Right cardiac atrium (tissue), 5 donors: ENCODE results near the gene SIX3. TPM values are rescaled to one million over a fixed set of nuclear protein-coding genes. Genes with fewer than 3 reads are reported as not detected.

Source experiments
- ATAC-seq, 2 donors: fragments of 200-7000 bp; cut with Tn5 transposase; one replicate each; pipeline versions ENCODE4 v1.8.0 to v1.9.1; 2020; ENCODE audit warnings: moderate library complexity in 2 of 2, mild to moderate bottlenecking in 1 of 2
- DNase-seq, 3 donors: peaks; one replicate each; pipeline ENCODE4 v3.0.0-alpha.2; 2020
- H3K27ac ChIP-seq: one replicate; pipeline ENCODE4 v1.5.1; 2013; ENCODE audit warnings: mild to moderate bottlenecking, low read length, control low read depth, moderate library complexity
- H3K27me3 ChIP-seq: one replicate; pipeline ENCODE4 v1.6.1; 2013; ENCODE audit not compliant: control insufficient read depth, insufficient read depth
- H3K4me1 ChIP-seq: one replicate; pipeline ENCODE4 v1.6.1; 2013; ENCODE audit warnings: low read length; ENCODE audit not compliant: control insufficient read depth, insufficient read depth
- H3K4me3 ChIP-seq: one replicate; pipeline ENCODE4 v1.5.1; 2013; ENCODE audit warnings: low read length, control low read depth
- H3K9me3 ChIP-seq: one replicate; pipeline ENCODE4 v1.6.1; 2013; ENCODE audit warnings: low read length; ENCODE audit not compliant: control insufficient read depth
- WGBS: extraction: QIAGEN DNeasy Blood & Tissue Kit; methylation state at CpG from one replicate; pipeline ENCODE4 v1.1.7; 2013; 5-methylcytosine and 5-hydroxymethylcytosine counted together
- intact Hi-C, 4 donors: fragments of 100-400 bp; cut with DNase I; formaldehyde crosslinking; loops; one replicate each; pipeline versions ENCODE4 v1.11.0 to v1.14.0; 2022 to 2023
- polyA plus RNA-seq: library from polyadenylated mRNA; stranded (reverse); fragments of 200-250 nt; gene quantifications from one replicate; pipeline ENCODE4 v1.2.3, GENCODE V29; 2013
- total RNA-seq, 4 donors: library from RNA; stranded (reverse); fragmentation: NEBNext Ultra II Directional; extraction: Animal tissue kit (Norgen Biotek cat#: 25700); gene quantifications; one replicate each; pipeline ENCODE4 v1.2.1, GENCODE V29; 2021
- donor health status: healthy with polysubstance abuse.
- donor health status: DM: no; HTN: yes; CAD: no.
- donor health status: DM: no; HTN: no; CAD: no.
- donor health status: DM: no; HTN: yes; CAD: no; lungs with severe emphysema.
- donor health status: DM: yes; HTN: yes; CAD: no.

Gene SIX3
- total and polyA plus RNA-seq, 5 donors = not detected

- Histone ChIP-seq H3K27me3 (no peaks in the 10 kb centered on the region), H3K4me3 (peak overlapping the region; percentile 33), H3K4me1 (no peaks in the 10 kb centered on the region), H3K27ac (no peak overlapping the region), H3K9me3 (no peaks in the 10 kb centered on the region)
- WGBS = 3% methylated on average over 62 of the region's 62 CpGs
- DNase-seq (no peak), ATAC-seq (no peak)
- intact Hi-C loops = no loop called here
Observed at GRCh38 chr2:44938287-44939105, 3.0 kb upstream of the SIX3 start.

DNA sequence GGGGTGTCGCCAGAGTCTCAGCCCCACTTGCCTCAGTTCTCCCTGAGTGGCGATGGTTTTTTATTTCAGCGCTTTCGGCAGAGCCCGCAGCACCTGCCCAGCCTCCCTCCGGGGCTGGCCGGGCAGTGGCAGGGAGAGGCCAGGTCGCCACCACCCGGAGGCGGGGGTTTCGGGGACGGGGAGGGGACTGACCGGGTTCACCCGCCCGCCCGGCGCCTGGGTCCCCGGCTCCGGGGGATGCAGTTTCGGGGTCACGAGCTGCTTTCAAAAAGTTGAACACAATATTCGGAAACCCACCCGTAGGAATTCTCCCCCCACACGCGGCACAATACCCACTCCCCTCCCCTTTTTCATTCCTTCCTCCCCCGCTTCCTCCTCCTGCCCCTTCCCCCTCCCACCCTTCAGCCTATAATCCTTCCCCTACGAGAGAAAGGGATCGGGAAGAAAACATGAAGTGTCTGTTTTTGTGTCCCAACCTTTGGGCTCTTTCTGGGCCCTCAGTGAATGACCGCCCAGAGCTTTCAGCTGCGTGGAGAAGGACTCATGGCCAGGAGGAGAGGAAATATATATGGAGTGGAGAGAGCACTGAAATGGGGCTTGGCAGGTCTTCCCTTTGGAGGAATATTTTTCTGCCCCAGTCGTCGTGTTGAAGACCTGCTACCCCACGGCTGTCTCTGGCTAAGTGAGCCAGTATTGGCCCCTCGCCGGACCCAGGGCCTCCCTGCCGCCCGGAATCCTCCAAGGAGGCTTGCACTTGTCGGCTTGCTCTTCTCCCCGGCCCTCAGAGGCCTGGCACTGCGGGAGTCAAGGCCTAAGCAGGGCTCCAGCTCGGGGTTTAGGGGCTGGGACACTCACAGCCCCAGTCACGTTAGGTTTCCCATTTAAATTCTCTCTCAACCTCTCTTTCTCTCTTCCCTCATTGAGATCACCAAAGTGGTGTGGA is 2.1 kb upstream of the SIX3 start:
- peak overlapping the region; percentile 33 for H3K4me3 ChIP-seq
- no peaks in the 10 kb centered on the region for H3K9me3 ChIP-seq
- no peaks in the 10 kb centered on the region for H3K4me1 ChIP-seq
- no peak for ATAC-seq
- intact Hi-C loops = no loop called here
- H3K27ac ChIP-seq = no peak overlapping the region
- peak in 1 of 3 donors; percentile 31 for DNase-seq
- WGBS = 12% methylated on average over 42 of the region's 42 CpGs
- H3K27me3 ChIP-seq = no peaks in the 10 kb centered on the region

- H3K27me3 ChIP-seq = no peaks in the 10 kb centered on the region
- ATAC-seq (no peak), DNase-seq (no peak)
- H3K27ac ChIP-seq = no peak overlapping the region
- WGBS = 52% methylated on average over 14 of the region's 14 CpGs
- no peaks in the 10 kb centered on the region for H3K4me1 ChIP-seq
- H3K4me3 ChIP-seq = no peak overlapping the region
- intact Hi-C loops = no loop called here
- H3K9me3 ChIP-seq = no peaks in the 10 kb centered on the region
Observed at GRCh38 chr2:44940049-44940494, 1.4 kb upstream of the SIX3 start.

DNA sequence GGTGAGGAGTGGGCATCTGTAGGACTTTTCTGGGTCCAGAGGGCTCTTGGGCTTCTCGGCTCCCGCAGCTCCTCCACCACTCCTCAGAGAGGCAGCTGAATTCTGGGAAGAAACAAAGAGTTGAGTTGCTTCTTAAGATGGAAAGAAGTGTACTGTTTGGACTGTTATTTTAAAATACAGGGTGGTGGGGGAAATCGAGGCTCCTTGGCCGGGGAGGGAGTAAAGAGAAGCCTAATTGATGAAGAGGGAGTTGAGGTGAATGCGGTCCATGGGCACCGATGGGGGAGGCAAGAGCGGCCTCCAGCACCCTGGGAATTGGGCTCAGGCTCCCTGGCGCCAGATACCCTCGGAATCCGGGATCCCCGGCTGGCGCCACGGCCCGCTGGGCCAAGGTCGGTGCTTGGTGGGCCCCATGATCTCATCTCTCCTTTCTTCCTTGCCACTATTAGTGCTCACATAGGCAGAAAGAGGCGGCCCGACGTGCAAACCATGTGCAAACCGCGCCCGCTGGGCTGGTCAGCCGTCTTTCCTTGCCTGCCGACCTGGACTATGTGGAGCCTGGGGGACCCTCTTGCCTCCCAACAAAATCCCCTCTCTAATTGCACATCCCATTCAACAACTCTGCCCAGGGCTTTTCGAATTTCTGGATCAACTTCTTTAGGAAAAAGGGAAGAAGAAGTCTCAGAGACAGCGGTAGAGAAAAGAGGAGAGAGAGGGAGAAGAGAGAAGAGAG is 604 bp upstream of the SIX3 start:
- H3K27me3 ChIP-seq = no peaks in the 10 kb centered on the region

DNA sequence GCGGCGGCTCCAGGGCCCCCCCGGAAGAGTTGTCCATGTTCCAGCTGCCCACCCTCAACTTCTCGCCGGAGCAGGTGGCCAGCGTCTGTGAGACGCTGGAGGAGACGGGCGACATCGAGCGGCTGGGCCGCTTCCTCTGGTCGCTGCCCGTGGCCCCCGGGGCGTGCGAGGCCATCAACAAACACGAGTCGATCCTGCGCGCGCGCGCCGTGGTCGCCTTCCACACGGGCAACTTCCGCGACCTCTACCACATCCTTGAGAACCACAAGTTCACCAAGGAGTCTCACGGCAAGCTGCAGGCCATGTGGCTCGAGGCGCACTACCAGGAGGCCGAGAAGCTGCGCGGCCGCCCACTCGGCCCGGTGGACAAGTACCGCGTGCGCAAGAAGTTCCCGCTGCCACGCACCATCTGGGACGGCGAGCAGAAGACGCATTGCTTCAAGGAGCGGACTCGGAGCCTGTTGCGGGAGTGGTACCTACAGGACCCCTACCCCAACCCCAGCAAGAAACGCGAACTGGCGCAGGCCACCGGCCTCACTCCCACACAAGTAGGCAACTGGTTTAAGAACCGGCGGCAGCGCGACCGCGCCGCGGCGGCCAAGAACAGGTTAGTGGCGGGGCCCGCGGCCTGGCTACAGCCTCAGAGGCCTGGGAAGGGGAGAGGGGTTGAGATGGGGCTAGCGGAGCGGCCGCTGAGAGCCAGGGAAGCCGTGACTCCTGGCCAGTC is 965 bp downstream of the SIX3 start:
- H3K9me3 ChIP-seq = no peaks in the 10 kb centered on the region
- H3K27ac ChIP-seq = no peak overlapping the region
- intact Hi-C loops = no loop called here
- H3K27me3 ChIP-seq = no peaks in the 10 kb centered on the region
- 3% methylated on average over 69 of the region's 69 CpGs for WGBS
- peak overlapping the region; percentile 50 for H3K4me3 ChIP-seq
- DNase-seq (peak in 2 of 3 donors; percentile 51 to 56), ATAC-seq (no peak)
- no peaks in the 10 kb centered on the region for H3K4me1 ChIP-seq

More for the DNA sequence above, 604 bp upstream of the SIX3 start:
- DNase-seq = peak in 1 of 3 donors; percentile 45
- no peaks in the 10 kb centered on the region for H3K4me1 ChIP-seq
- intact Hi-C loops = no loop called here
- ATAC-seq = no peak
- H3K27ac ChIP-seq = no peak overlapping the region
- peak overlapping the region; percentile 50 for H3K4me3 ChIP-seq
- no peaks in the 10 kb centered on the region for H3K9me3 ChIP-seq
- 11% methylated on average over 25 of the region's 25 CpGs for WGBS

DNA sequence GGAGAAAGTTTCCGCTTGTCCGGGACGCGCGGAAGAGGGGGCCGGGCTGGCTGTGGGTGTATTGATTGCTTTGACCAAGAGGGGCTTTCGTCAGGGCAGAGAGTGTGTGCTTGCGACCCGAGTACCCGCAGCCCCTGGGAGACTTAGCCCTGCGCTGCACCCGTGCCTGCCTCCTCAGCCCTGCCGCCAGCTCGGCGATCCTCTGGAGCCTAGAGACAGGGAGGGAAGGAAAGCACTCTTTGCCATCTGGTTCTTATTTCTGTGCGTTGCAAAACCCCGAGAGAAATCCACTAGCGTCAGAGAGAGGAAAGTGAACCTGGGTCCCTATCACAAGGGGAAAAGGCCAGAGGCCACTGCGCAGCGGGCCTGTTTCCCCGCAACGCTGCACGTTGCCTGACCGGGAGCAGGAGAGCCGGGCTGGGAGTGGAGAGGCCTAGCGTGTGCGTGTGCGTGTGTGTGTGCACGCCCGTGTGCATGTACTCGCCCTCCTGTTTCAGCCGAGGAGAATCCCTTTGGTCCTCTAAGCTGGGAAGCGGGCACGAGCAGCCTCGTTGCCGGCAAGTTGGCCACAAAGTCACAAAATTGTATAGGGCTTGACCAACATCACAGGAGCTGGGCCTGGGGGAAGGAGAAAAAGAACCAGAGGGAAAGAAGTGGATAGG is 1.7 kb downstream of the SIX3 start:
- intact Hi-C loops = no loop called here
- no peaks in the 10 kb centered on the region for H3K4me1 ChIP-seq

DNA sequence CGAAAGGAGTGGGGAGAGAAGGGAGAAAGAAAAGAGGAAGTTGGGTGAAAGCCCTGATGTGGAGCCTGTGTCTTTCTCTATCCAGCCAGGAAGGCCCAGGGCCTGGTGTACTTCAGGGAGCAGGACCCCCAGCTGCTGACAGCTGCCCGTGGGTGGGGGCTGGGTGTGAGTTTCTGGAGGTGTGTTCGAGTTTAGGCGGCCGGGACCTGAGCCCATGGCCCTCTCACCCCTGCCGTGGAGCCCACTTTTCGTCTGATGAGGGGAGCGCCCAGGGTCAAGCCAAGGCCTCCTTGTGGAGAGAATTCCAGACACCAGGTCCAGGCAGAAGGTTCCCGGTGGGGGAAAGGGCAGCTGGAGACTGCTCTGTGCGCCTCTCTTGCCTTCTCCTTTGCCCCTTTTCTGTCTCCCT is 2.2 kb downstream of the SIX3 start:
- no peaks in the 10 kb centered on the region for H3K27me3 ChIP-seq
- no peak overlapping the region for H3K27ac ChIP-seq
- intact Hi-C loops = no loop called here
- H3K4me3 ChIP-seq = no peak overlapping the region
- ATAC-seq (no peak), DNase-seq (no peak)
- 37% methylated on average over 10 of the region's 10 CpGs for WGBS
- no peaks in the 10 kb centered on the region for H3K9me3 ChIP-seq
- H3K4me1 ChIP-seq = no peaks in the 10 kb centered on the region

More for the DNA sequence above, 1.7 kb downstream of the SIX3 start:
- Histone ChIP-seq H3K27me3 (no peaks in the 10 kb centered on the region), H3K4me3 (no peak overlapping the region), H3K27ac (no peak overlapping the region), H3K9me3 (no peaks in the 10 kb centered on the region)
- peak in 1 of 3 donors; percentile 31 for DNase-seq
- 29% methylated on average over 36 of the region's 36 CpGs for WGBS
- ATAC-seq = no peak

DNA sequence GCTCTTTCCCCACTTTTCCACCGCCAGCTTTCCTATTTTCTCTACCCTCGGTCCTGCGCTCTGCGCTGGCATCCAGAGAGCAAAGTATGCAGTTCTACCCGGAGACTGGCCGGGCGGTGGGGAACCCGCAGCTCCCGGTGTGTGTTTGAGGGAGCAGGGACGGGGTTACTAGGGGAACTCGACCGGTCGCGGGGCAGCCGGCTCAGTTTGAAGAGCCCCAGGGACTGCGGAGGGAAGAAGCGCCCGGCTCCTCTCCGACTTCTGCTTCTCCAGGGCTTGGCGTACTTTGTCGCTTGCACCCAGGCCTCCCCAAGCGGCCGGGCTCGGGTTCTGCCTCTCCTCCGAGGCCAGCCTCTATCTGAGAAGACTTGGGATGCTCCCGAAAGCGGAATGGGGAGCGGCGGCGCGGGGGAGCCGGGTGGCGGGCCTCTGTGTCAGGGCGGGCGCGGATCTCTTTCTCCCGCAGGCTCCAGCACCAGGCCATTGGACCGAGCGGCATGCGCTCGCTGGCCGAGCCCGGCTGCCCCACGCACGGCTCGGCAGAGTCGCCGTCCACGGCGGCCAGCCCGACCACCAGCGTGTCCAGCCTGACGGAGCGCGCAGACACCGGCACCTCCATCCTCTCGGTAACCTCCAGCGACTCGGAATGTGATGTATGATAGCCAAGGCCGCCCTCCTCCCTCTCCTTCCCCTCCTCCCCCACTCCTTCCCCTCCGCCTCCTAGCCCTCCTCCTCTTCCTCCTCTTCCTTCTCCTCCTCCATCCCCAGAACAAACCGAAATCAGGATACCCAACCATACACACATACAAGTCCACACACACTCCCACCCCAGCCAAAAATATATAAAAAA is 2.8 kb downstream of the SIX3 start:
- intact Hi-C loops = no loop called here
- peak in 1 of 3 donors; percentile 44 for DNase-seq
- peak in 1 of 2 donors; percentile 40 for ATAC-seq
- no peak overlapping the region for H3K27ac ChIP-seq
- WGBS = 6% methylated on average over 62 of the region's 62 CpGs
- H3K4me1 ChIP-seq = no peaks in the 10 kb centered on the region
- H3K27me3 ChIP-seq = no peaks in the 10 kb centered on the region
- no peak overlapping the region for H3K4me3 ChIP-seq
- H3K9me3 ChIP-seq = no peaks in the 10 kb centered on the region

DNA sequence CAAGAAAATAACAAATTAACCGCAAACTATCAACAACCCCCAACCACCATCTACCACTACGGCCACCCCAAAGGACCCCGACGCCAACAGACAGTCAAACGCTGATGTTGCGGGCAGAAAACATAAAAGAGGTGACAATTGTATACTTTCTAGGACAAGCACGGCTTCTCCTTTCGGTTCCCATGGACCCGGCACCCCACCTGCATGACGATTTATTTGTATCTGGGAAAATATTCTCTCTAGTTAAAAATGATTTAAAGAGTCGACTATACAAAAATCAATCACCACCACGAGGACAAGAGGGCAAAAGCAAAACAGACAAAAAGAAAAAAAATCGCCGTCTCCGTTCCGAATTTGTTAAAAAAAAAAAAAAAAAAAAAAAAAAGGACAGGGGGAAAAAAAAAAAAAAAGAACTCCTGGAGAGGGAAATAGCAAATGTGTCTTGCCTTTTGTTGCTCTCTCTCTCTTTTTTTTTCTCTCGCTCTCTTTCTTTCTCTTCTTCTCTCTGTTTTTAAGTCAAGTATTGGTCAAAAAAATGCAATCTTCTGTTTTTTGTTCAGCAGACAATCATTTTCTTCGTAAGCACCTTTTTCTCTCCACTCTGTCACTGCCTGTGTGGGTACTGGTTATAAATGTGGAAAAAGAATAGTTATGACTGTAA is 3.6 kb downstream of the SIX3 start:
- DNase-seq (no peak), ATAC-seq (no peak)
- no peaks in the 10 kb centered on the region for H3K4me1 ChIP-seq
- H3K27me3 ChIP-seq = no peaks in the 10 kb centered on the region
- H3K4me3 ChIP-seq = no peak overlapping the region
- intact Hi-C loops = no loop called here
- H3K9me3 ChIP-seq = no peaks in the 10 kb centered on the region
- 12% methylated on average over 18 of the region's 18 CpGs for WGBS
- H3K27ac ChIP-seq = no peak overlapping the region
